Large intestine (tissue), 3 donors: Measurements from ENCODE around the gene MVD. TPM values are rescaled to one million over a fixed set of nuclear protein-coding genes. Genes with fewer than 3 reads are reported as not detected.

Source experiments
- DNase-seq, 2 donors: peaks; one replicate each; pipeline versions ENCODE4 v3.0.0 to v3.0.0-alpha.2; 2013
- H3K27ac ChIP-seq: one replicate; pipeline ENCODE4 v1.5.1; 2013; ENCODE audit warnings: low read length
- H3K27me3 ChIP-seq: 2 replicates; pipeline ENCODE4 v1.6.1; 2013; ENCODE audit warnings: low read length; ENCODE audit not compliant: control insufficient read depth, insufficient read depth
- H3K36me3 ChIP-seq: 2 replicates; pipeline ENCODE4 v1.6.1; 2013; ENCODE audit warnings: low read length; ENCODE audit not compliant: control insufficient read depth, insufficient read depth
- H3K4me1 ChIP-seq: one replicate; pipeline ENCODE4 v1.6.1; 2013; ENCODE audit warnings: low read length; ENCODE audit not compliant: control insufficient read depth, insufficient read depth
- H3K4me3 ChIP-seq: one replicate; pipeline ENCODE4 v1.5.1; 2013; ENCODE audit warnings: low read length
- H3K9me3 ChIP-seq: one replicate; pipeline ENCODE4 v1.6.1; 2013; ENCODE audit warnings: mild to moderate bottlenecking, low read depth, low read length, moderate library complexity; ENCODE audit not compliant: control insufficient read depth
- WGBS: methylation state at CpG from one replicate; pipeline ENCODE4 v1.1.5; 2013; ENCODE audit warnings: low lambda C conversion rate; ENCODE audit not compliant: insufficient coverage; 5-methylcytosine and 5-hydroxymethylcytosine counted together
- polyA plus RNA-seq: library from polyadenylated mRNA; unstranded; fragments of 120-200 nt; gene quantifications from one replicate; pipeline ENCODE4 v1.2.1, GENCODE V29; 2013

The MVD gene
- polyA plus RNA-seq, 1 donor, result 41.0 TPM

DNA sequence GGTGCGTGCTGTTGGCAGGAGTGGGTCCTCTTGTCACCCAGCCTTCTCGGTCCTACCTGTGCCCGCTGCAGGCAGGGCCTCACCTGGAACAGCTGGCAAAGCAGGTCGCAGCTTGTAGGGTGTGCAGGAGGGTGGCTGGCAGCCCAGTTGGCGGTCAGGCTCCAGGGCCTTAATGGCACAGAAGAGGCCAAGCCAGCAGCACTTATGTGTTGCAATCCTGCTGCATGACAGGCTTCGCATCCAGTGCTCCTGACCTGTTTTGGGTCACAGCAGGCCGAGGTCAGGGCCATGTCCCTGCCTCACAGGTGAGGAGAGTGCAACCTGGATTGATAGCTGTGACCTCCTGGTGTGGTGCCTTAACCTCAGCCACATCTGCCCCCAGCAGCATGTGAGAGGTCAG is 60.8 kb downstream of the MVD start:
- WGBS, result no CpG with 5 or more reads among the region's 7 CpGs
- H3K4me1 ChIP-seq, result no peaks in the 10 kb centered on the region
- H3K36me3 ChIP-seq, result peaks cover 67% of the 10 kb centered on the region

More for the DNA sequence above, 60.8 kb downstream of the MVD start:
- DNase-seq, result no peak
- no peak overlapping the region for H3K27ac ChIP-seq
- H3K27me3 ChIP-seq, result no peaks in the 10 kb centered on the region
- no peak overlapping the region for H3K4me3 ChIP-seq
- no peaks in the 10 kb centered on the region for H3K9me3 ChIP-seq

Other genes with a start within 250 kb of the MVD start
- gene ZFPM1, start 209.8 kb downstream of the MVD start, polyA plus RNA-seq, result 27.2 TPM
- 34.3 TPM for gene ZC3H18, start 92.7 kb downstream of the MVD start, polyA plus RNA-seq
- gene IL17C, start 24.5 kb downstream of the MVD start, polyA plus RNA-seq, result not detected
- gene CYBA, start 12.0 kb downstream of the MVD start, polyA plus RNA-seq, result 195 TPM
- 1.1 TPM for gene SNAI3, start 23.4 kb upstream of the MVD start, polyA plus RNA-seq
- 13.3 TPM for gene RNF166, start 43.3 kb upstream of the MVD start, polyA plus RNA-seq
- gene CTU2, start 43.4 kb upstream of the MVD start, polyA plus RNA-seq, result 11.0 TPM
- gene PIEZO1, start 122.1 kb upstream of the MVD start, polyA plus RNA-seq, result 92.9 TPM
- 14.0 TPM for gene CDT1, start 140.7 kb upstream of the MVD start, polyA plus RNA-seq
- gene APRT, start 148.8 kb upstream of the MVD start, polyA plus RNA-seq, result 117 TPM
- gene GALNS, start 193.9 kb upstream of the MVD start, polyA plus RNA-seq, result 32.2 TPM
- gene TRAPPC2L, start 194.0 kb upstream of the MVD start, polyA plus RNA-seq, result 96.0 TPM
- 0.12 TPM for gene PABPN1L, start 203.6 kb upstream of the MVD start, polyA plus RNA-seq